Measurements from ENCODE around the gene FFAR2.
"Not testable (repeated sequence)": the region's sequence is repeated elsewhere in the genome, so short reads cannot be mapped to it uniquely, and the experiment has no call there.

Gene FFAR2

DNA sequence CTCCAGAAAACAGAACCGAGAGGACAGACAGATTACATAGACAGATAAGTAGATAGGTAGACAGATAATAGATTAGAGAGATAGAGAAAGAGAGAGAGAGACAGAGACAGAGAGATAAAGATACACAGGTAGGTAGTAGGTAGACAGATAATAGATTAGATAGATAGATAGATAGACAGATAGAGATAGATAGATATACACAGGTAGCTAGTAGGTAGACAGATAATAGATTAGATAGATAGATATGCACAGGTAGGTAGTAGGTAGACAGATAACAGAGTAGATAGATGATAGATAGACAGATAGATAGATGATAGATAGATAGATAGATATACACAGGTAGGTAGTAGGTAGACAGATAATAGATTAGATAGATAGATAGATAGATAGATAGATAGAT, 10.1 kb downstream of the FFAR2 start:
- DNase-seq: no peak

DNA sequence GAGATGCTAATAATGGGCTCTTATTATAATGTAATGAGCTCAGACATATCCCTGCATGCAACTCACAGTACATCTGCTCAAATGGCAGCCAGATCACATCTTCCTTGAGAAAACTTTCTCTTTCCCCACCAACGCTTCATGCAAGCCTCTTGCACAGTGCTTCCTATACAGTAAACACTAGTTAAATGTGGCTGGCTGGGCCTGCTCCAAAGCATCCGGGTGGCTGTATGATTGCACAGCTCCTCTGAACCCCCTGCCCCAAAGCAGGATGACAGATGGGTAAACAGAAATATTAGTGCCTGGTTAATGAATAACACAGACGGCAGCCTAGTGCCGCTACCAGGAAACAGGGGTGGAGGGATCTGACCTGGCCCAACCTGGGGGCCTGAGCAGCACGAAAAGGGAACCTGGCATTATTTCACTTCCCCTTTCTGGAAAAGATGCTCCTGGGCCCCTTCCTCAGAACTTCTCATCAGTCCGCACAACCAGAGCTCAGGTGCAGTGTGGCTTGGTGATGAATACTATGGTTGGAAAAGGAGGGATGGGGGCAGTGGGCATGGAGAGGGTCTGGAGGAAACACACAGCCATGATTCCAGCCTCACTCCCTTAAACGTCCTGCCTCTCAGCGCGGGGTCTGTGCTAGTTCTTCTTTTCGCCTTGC, 10.8 kb downstream of the FFAR2 start:
- no peak for DNase-seq

DNA sequence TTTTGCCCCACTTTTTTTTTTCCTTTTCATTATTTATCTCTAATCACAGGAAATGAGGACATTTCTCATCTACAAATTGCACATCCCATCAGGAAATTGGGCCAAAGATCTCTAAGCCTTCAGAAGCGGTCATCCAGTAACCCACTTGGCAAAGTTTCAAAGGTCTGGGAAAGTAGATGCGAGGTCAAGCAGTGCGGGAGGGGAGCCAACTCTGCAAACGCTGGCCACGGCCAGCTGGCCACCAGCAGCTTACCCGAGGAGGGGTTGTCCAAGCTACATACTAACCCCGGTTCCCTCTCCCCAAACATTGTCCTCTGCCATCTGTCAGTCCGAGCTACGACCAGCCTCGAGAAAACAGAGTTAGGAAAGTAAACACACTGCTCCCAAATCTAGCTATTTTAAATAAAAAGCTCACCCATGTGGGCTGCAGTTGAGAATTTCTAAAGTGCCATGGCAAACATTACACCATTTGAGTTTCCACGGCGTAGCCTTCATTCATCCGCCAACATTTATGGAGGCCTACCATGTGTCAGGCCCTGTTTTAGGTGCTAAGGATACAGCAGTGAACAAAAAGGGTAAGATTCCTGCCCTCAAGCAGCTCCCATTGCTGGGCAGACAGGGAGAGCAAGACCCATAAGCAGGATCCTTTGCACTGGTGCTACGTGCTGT, 11.5 kb downstream of the FFAR2 start:
- DNase-seq: no peak

DNA sequence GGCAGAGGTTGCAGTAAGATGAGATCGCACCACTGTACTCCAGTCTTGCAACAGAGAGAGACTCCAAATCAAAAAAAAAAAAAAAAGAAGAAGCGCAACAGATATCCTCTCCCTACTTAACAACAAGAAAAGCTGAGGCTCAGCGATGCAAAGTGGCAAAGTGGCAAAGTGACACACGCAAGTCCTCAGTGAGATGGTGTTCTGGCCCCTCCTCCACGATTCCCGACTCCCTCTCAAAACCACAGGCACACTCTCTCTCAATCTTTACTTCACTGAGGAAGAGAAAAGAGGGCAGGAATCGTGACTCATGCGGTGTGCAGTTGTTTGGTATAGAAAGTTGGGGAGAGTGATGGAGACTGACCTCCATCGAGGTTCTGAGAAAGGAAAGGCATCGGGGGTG, 12.6 kb downstream of the FFAR2 start:
- DNase-seq: peak; percentile 8

DNA sequence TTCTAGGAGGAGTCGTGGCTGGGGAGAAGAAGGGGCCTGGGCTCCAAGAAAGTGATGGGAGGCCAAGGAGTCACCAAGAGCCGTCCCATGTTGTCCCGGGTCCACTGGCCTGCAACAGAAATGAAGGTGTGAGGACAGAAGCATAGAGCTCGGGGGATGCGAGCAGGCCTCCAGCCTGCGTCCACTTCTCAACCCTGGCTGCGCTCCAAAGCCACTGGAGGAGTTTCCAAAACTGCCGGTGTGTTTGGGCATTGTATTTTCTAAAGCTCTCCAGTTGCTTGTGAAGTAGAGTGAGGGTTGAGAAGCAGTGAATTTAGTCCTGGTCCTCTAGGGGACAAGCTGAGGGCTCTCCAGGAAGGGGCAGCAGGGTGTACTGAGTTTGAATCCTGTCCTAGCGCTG, 13.0 kb downstream of the FFAR2 start:
- DNase-seq: no peak

DNA sequence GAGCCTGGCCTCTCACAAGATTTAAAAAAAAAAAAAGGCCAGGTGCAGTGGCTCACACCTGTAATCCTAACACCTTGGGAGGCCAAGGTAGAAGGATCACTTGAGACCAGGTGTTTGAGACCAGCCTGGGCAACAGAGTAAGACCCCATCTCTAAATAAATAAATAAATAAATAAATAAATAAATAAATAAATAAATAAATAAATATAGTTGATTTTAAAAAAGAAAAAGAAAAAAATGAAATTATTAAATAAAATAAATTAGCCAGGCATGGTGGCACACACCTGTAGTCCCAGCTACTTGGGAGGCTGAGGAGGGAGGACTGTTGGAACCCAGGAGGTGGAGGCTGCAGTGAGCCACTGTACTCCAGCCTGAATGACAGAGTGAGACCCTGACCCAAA, 13.7 kb downstream of the FFAR2 start:
- not testable (repeated sequence) for DNase-seq

DNA sequence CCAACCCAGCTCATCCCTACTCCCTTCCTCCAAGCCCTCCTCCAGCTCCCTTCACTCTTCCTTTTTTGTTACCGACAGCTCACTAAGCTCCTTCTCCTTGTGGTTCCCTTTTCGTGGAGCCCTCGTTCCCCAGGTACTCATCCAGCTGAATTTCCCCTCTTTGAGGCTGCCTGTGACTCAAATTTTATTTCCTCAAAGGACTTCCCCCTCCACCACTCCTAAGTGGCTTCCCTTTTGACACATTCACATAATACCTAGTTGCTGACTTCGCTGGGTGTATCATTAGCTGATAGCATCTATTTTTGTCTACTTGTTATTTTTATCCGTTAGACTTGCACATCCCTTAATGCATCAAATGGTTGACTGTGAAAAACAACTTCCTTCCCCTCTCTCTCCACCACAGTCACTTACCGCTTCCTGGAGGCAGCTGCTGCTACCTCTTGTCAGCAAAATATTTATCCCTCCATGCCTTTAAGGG, 14.5 kb downstream of the FFAR2 start:
- DNase-seq: peak; percentile 22

DNA sequence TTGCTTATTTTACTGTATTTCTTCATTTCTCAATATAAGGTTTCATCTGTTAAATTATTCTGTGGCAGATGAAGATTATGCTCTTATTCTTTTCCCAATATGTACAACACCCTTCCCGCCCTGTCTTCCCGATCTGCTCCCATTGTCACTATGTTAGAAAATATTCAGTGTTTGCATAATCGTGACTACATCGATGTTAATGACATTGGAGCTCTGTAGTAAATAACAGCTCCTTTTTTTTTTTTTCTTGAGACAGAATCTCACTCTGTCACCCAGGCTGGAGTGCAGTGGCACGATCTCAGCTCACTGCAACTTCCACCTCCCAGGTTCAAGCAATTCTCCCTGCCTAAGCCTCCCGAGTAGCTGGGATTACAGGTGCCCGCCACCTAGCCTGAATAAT, 14.9 kb downstream of the FFAR2 start:
- not testable (repeated sequence) for DNase-seq

DNA sequence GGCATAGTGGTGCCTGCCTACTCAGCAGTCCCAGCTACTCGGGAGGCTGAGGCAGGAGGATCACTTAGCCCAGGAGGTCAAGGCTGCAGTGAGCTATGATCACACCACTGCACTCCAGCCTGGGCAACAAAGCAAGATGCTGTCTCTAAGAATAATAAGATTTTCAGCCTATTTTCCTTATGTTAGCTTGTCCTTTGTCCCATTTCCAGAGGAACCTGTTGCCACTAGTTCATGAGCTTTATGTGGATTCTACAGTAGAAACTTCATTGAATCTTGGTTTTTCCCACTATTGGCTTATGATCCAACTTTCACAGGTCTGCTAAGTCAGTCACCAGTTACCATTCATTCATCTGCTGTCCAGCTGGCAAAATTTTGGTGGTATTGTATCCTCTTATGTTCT, 18.2 kb downstream of the FFAR2 start:
- no peak for DNase-seq

DNA sequence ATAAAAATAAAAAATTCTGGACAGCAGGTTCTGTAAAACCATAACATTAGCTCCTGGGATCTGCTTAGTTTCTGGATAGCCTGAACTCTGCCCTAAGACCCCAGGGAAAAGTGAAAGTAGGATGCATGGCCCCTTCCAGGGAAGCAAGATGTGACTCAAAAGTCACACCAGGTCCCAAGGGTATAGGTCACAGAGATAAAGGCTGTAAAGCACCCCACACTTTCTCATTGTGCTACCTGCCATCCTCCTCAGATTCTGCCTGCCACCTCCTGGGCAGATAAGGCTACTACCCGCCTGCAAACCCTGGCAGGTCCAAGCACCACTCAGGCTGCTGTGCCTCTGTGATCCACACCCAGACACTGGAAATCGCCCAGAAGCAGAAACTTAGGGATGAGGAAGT, 20.6 kb downstream of the FFAR2 start:
- DNase-seq: peak; percentile 77

DNA sequence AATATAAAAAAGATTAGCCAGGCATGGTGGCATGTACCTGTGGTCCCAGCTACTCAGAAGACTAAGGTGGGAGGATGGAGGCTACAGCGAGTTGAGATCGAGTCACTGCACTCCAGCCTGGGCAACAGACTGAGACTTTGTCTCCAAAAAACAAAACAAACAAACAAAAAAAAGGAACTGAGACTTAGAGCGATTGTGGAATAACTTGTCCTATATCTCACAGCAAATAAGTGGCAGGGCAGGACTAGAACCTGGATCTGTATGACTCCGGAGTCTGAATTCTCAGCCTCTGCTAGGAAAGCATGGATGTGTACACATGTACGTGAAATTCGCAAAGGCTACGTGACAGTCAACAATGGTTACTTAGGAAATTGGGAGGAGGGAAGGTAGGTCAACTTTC, 22.1 kb downstream of the FFAR2 start:
- no peak for DNase-seq

DNA sequence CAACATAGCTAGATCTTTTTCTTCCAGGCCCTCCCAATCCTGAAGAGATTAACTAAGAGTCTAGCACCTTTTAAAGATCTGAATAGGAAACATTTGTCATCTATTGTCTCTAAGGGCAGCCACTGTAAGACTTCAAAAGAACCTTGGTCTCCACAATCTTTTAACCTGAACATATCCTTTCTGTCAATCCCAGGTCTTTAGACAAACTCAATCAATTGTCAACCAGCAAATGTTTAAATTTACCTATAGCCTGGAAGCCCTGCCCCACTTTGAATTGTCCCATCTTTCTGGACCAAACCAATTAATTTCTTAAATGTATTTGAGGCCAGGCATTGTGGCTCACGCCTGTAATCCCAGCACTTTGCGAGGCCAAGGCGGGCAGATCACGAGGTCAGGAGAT, 23.0 kb downstream of the FFAR2 start:
- not testable (repeated sequence) for DNase-seq

DNA sequence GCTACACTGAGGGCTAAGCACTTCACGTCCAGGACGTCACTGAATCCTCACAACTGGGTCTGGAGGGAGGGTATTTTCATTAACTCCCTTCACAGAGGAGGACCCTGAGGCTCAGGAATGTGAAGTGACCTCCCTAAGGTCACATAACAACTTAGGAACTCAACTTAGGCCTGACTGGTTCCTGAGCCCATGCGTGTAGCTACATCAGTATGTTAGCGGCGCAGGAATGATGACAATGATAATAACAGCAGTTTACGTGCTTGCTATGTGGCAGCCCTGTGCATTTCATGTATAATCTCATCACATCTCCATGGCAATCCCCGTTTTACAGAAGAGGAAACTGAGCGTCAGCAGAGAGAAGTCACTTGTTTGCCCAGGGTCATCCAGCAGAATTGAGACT, 23.9 kb downstream of the FFAR2 start:
- DNase-seq: no peak

DNA sequence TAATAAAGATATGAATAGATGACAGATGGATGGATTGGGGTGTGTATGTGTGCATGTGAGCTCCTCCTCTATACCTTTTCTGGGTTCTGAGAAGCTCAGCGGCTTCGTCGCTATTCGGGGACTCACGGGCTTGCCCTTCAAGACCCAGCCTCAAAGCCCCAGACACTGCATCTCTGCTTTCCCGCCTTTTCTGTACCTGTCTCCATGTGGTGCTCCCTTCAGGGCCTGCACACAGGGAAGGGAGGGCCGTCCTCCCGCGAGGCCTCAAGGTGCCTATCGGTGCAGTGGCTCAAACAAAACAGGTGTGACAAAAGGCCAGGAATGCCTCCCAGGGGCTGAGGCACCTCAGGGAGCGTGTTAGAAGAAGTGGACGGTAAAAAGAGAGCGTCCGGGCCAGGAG, 26.0 kb downstream of the FFAR2 start:
- DNase-seq: no peak

DNA sequence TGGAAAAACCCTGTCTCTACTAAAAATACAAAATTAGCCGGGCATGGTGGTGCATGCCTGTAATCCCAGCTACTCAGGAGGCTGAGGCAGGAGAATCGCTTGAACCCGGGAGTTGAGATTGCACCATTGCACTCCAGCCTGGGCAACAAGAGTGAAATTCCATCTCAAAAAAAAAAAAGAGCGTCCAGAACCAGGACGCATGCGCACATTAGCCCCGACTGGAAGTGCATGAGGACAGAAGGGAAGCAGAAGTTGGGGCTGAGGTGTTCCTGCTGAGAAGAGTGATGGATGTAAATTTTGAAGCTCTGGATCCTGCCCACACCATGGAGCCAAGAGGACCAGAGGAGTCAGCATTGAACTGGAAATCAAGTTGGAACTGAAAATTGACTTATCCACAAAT, 26.5 kb downstream of the FFAR2 start:
- not testable (repeated sequence) for DNase-seq

DNA sequence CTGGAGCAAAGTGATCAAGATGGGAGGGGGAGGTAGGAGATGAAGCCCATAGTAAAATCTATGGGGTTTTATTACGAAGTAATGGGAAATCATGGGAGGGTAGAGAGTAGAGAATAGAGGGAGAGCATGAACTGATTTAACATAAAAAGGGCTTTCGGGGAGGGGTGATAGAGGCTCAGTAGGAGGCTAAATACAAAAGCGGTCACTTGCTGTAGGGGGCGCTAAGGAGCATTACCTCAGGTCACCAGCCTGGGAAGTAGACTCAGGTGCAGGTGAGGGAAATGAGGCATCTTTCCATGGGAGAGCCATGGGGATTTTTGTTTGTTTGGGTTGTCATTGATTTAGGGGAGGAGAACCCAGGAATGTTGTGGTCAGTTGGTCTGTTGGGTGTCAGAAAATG, 28.1 kb downstream of the FFAR2 start:
- DNase-seq: peak; percentile 56

DNA sequence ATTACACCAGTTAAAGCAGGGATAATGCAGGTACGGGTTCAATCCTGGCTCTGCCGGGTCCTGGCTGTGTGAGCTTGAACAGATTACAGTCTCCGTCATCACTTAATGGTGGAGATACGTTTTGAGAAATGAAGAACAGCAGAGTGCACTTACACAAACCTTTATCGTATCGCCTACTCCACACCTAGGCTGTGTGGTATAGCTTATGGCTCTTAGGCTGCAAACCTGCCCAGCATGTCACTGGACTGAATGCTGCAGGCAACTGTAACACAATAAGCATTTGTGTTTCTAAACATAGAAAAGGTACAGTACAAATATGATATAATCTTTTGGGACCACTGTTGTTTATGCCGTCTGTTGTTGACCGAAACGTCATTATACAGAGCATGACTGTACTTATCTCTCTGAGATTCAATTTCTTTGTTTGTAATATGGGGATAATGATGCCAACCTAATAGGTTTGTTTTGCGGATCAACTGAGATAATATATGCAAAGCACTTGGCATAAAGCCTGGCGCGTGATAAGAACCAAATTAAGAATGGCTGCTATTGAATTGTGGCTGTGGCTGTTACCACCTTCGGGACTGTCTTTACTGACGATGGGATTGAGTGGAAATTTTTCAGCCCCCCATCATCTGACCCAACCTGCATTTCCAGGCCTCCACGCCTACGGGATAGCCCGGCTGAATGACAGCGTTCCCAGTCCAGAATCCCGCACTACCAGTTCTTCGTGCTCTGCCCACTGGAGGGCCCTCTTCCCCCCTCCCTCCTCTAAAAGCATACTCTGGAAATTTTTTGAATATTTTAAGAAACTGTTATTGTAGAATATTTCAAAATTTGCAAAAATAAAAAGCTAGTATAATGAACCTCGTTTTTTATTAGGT, 31.0 kb downstream of the FFAR2 start:
- no peak for DNase-seq

DNA sequence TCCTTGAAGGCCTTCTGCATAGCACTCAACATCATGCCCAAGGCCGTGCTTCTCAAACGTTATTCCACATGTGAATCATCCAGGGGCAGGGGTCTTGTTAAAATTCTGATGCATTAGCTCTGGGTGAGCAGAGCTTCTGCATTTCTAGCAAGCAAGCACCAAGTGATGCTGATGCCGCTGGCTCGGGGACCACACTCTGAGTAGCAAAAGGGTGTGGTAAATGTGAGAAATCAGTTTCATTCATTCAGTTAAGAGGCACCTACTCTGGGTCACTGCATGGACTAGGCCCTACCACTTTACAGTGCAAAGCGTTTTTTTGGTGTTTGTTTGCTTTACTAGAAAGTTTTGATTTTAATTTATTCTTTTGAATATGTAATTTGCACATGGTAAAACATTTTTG, 35.0 kb downstream of the FFAR2 start:
- no peak for DNase-seq

DNA sequence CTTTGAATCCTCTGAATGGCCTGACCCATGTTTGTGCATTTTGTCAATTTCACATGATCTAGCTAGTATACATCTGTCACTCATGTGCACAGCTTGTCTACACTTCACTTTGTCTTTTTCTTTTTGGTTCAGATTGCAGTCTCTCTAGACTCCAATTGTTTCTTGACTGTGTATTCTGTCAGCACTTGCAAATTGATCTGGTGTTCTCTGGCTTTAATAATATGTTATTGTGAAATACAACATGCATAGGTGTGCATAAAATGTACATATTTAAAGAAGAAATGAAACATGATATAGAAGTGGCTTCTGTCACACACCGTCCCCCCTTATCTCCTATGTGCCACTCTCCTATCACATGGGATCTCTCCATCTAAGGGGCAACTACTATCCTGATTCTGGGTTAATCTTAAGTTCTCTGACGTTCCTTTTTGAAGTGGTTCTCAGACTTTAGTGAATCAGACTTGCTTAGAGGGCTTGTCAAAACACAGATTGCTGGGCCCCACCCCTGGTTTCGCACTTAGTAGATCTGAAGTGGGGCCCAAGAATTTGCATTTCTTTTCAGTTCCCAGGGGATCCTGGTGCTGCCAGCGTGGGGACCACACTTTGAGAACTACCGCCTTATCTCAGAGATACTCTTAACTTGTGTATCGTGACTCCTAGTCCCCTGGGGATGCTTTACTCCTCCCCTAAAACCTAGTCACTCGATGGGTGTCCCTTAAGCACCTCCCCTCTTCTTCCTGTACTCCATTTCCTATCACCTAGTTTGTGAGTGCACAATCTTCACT, 36.4 kb downstream of the FFAR2 start:
- DNase-seq: peak; percentile 18

DNA sequence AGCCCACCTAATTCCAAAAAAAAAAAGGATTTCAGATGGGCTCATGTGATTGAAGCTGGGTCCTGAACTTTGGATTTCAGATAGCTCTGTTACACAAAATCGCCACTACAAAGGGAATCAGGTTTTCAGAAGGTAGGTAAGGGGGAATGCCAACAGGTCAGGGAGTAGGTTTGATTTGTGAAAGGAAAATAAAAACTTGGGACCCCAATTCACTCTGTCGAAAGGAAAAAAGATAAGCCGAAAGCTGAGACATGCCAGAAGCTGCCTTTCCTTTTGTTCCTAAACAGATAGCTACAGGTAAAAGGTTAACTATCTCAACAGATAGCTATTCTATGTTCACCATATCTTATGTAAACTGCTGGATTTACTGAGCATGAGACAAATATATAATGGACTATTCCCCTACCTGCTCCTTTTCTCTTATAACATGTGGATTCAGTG, 38.2 kb downstream of the FFAR2 start:
- no peak for DNase-seq

DNA sequence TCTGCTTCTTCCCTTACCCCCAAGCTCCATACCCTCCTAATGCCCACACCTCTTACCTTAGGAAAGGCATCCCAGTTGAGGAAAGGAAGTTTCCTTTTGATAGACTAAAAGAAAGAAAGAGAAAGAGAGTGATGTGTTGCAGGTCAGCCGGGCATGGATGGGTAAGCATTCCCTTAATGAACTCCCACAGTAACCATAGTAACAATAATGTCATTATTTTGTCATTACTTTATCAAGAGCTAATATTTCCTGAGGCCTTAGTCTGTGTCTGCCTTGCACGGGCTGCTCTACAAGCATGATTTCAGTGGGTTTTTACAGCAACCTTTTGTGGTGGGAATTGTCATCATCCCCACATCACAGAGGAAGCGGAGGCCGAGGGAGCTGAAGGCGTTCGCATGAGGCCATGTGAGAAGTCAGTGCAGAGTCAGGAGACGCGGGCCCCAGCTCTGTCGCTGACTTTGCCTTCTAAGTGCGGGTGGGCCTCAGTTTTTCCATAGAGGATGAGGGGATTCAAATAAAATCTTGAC, 39.7 kb downstream of the FFAR2 start:
- no peak for DNase-seq

DNA sequence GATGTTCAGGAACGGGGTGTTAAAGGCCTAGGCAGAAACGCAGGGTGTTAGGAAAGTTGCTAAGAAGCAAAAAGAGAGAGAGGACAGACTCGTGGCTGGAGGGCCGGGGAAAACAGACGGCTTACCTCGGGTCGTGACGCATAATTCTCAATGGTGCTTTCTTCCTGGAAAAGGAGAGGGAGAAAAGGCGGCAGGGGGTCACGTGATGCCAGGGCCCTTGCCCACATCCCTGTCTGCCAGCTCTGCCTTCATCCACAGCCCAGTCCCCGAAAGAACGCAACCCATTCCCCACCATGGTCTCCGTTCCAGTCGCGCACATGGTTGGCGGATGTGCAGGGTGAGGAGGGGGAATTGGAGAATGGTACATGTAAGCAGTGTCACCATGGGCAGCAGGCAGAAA, 40.6 kb downstream of the FFAR2 start:
- DNase-seq: no peak

DNA sequence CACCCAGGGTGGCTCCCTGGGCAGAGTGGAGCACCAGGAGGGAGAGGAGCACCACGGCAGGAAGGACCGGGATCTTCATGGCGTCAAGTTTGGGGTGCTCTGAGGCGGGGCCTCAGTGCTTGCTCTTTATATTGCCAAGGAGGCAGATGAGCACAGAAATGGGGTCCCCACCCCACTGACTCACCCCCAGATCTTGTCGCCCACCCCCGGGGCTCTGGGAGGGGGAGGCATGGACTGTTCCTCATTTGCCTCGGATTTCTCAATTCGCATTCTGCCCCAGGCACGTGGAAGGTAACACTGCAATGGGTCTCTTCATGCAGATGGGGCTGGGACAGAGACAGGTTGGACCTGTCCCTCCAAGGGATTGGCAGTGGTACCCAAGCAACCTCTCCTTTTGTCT, 42.3 kb downstream of the FFAR2 start, which contains the start of gene KRTDAP:
TSS of gene KRTDAP (minus strand) at position 101 of the 400 bp plus-strand sequence. CDS start at position 79, 22 bp downstream.
- no peak for DNase-seq

All from activated CD4-positive, alpha-beta T cell treated with anti-CD3 and anti-CD28 coated beads for 48 hours (primary cell).